Osteoblast (primary cell): Measurements from ENCODE around the gene ANKRD28. TPM values are rescaled to one million over a fixed set of nuclear protein-coding genes. Genes with fewer than 3 reads are reported as not detected.

Source experiments
- DNase-seq: peaks from one replicate; pipeline ENCODE4 v3.0.0; 2011; ENCODE audit warnings: low spot score, mixed read lengths; ENCODE audit not compliant: insufficient read length; ENCODE audit errors: missing footprints
- H2AFZ ChIP-seq: 2 replicates; pipeline ENCODE4 v1.6.0; 2011; ENCODE audit warnings: mild to moderate bottlenecking, low read length
- H3K27ac ChIP-seq: 2 replicates; pipeline ENCODE4 v1.5.1; 2011; ENCODE audit warnings: mild to moderate bottlenecking, low read depth, low read length, moderate library complexity
- H3K27me3 ChIP-seq: 2 replicates; pipeline ENCODE4 v1.6.0; 2012; ENCODE audit warnings: mild to moderate bottlenecking, control low read depth, inconsistent platforms, low read length, moderate library complexity; ENCODE audit not compliant: insufficient read depth
- H3K36me3 ChIP-seq: 2 replicates; pipeline ENCODE4 v1.5.1; 2011; ENCODE audit warnings: mild to moderate bottlenecking, low read length, control low read depth, moderate library complexity; ENCODE audit not compliant: insufficient read depth
- H3K4me1 ChIP-seq: 2 replicates; pipeline ENCODE4 v1.5.1; 2011; ENCODE audit warnings: mild to moderate bottlenecking, low read length, control low read depth, moderate library complexity; ENCODE audit not compliant: insufficient read depth
- H3K4me2 ChIP-seq: 2 replicates; pipeline ENCODE4 v1.6.0; 2011; ENCODE audit warnings: mild to moderate bottlenecking, low read length; ENCODE audit not compliant: insufficient read depth
- H3K4me3 ChIP-seq: fragments of 200-600 bp; sonication (generic); 3 replicates; pipeline ENCODE4 v1.5.1; 2012; ENCODE audit warnings: mild to moderate bottlenecking, low read length, inconsistent platforms; ENCODE audit not compliant: insufficient read depth
- H3K79me2 ChIP-seq: 2 replicates; pipeline ENCODE4 v1.6.0; 2012; ENCODE audit warnings: mild to moderate bottlenecking, low read length, control low read depth, inconsistent platforms; ENCODE audit not compliant: insufficient read depth
- H3K9me3 ChIP-seq: 2 replicates; pipeline ENCODE4 v1.5.1; 2011; ENCODE audit warnings: low read depth, low read length, control low read depth
- H4K20me1 ChIP-seq: 2 replicates; pipeline ENCODE4 v1.6.0; 2012; ENCODE audit warnings: mild to moderate bottlenecking, low read length, control low read depth; ENCODE audit not compliant: insufficient read depth
- total RNA-seq: library from RNA; depleted of rRNA; stranded (reverse); fragments of >200 nt; gene quantifications from 2 replicates; pipeline ENCODE4 v1.2.3, GENCODE V29; 2012
- TF ChIP-seq, protein P1 (sequence below): IDR thresholded peaks from 2 replicates; pipeline ENCODE4 v1.5.1; 2011; ENCODE audit warnings: mild to moderate bottlenecking, low read depth, low read length, moderate library complexity; ENCODE audit errors: extremely low read depth

The ANKRD28 gene
- total RNA-seq, 1 donor: 223 TPM

DNA sequence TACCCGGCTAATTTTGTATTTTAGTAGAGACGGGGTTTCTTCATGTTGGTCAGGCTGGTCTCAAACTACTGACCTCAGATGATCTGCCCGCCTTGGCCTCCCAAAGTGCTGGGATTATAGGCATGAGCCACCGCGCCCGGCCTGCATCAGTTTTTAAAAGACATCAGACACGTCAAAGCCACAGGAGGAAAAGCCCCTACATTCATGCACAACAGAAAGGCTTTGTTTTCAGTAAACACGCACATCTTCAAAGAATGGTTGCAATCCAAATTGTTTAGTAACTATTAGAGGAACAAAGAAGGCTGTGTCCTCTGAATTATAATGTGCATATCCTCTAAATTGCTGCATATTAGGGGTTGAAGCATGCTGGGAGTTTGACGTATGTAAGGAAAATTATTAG lies 142.9 kb downstream of the ANKRD28 start:
- no peak overlapping the region for H2AFZ ChIP-seq
- no peaks in the 10 kb centered on the region for H3K79me2 ChIP-seq
- DNase-seq: peak; percentile 8
- H3K36me3 ChIP-seq: no peaks in the 10 kb centered on the region
- H3K4me2 ChIP-seq: no peak overlapping the region
- H3K9me3 ChIP-seq: peaks cover 10% of the 10 kb centered on the region
- H3K27me3 ChIP-seq: no peaks in the 10 kb centered on the region
- H3K4me1 ChIP-seq: no peaks in the 10 kb centered on the region
- H3K27ac ChIP-seq: no peak overlapping the region
- TF ChIP-seq, protein P1, sequence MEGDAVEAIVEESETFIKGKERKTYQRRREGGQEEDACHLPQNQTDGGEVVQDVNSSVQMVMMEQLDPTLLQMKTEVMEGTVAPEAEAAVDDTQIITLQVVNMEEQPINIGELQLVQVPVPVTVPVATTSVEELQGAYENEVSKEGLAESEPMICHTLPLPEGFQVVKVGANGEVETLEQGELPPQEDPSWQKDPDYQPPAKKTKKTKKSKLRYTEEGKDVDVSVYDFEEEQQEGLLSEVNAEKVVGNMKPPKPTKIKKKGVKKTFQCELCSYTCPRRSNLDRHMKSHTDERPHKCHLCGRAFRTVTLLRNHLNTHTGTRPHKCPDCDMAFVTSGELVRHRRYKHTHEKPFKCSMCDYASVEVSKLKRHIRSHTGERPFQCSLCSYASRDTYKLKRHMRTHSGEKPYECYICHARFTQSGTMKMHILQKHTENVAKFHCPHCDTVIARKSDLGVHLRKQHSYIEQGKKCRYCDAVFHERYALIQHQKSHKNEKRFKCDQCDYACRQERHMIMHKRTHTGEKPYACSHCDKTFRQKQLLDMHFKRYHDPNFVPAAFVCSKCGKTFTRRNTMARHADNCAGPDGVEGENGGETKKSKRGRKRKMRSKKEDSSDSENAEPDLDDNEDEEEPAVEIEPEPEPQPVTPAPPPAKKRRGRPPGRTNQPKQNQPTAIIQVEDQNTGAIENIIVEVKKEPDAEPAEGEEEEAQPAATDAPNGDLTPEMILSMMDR: no peak
- H3K4me3 ChIP-seq: no peak overlapping the region
- no peaks in the 10 kb centered on the region for H4K20me1 ChIP-seq

DNA sequence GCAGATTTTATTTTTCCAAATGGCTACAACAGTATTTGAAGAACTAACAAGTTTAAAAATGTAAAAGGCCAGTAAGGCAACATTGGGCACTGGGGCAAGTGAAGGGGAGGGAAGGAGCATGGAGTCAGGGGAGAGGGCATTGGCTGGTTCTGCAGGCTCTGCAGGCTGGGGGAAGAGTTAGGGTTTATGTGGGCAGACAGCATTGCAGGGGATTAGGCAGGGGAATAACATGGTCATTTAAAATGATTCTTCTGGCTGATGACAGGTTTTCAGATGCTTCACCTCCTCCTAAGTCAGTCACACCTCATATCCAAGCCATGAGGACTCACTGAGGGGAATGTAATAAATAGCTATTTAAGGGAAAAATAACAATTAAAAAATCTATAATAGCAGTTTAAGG lies 143.7 kb downstream of the ANKRD28 start:
- H3K79me2 ChIP-seq: no peaks in the 10 kb centered on the region
- peaks cover 10% of the 10 kb centered on the region for H3K9me3 ChIP-seq
- no peaks in the 10 kb centered on the region for H3K27me3 ChIP-seq
- no peak overlapping the region for H3K27ac ChIP-seq
- H3K4me1 ChIP-seq: no peaks in the 10 kb centered on the region
- no peak overlapping the region for H2AFZ ChIP-seq
- no peaks in the 10 kb centered on the region for H3K36me3 ChIP-seq
- H3K4me2 ChIP-seq: no peak overlapping the region
- H4K20me1 ChIP-seq: no peaks in the 10 kb centered on the region
- no peak overlapping the region for H3K4me3 ChIP-seq
- TF ChIP-seq, protein P1: no peak
- DNase-seq: peak; percentile 25

DNA sequence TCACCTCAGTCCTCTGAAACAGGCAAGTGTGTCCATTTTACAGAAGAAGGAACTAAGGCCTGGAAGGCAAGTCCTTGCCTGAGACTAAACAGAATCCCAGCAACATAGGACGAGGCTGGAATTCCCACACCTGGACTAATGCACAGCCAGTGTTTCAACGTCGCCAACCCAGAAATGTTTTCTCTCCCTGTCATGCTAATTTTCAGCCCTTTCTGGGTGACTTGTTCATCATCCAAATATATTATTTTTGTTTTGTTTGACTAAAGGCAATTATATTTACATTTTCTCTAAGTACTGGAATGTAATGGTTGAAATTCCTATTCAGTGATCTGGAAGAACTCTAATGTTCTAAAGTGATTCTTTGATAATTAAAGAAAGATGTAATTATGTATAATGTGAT lies 144.5 kb downstream of the ANKRD28 start:
- TF ChIP-seq, protein P1: no peak
- H4K20me1 ChIP-seq: no peaks in the 10 kb centered on the region
- no peaks in the 10 kb centered on the region for H3K79me2 ChIP-seq

DNA sequence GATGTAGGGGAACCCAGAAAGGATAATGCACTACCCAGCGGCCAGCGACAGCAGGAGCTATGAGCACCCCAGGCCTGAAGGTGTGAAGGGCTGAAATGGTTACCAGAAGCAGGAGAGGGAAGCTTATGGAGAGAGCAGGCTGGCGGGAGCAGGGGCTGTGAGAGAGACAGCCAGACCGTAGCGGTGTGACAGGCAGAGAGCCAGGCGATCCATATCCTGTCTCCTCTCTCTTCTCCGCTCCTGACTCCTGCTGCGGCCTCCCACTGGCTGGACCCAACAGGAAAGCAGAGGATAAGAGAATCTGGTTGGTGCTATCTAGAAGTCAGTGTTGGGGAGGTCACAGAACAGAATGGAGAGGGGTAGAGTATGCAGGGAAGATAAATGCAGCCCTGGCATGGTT lies 146.4 kb downstream of the ANKRD28 start:
- no peak overlapping the region for H3K4me3 ChIP-seq
- H3K4me1 ChIP-seq: peaks cover 22% of the 10 kb centered on the region
- H3K36me3 ChIP-seq: no peaks in the 10 kb centered on the region
- H4K20me1 ChIP-seq: no peaks in the 10 kb centered on the region
- H3K4me2 ChIP-seq: no peak overlapping the region
- peaks cover 4% of the 10 kb centered on the region for H3K9me3 ChIP-seq
- TF ChIP-seq, protein P1: no peak
- H3K79me2 ChIP-seq: no peaks in the 10 kb centered on the region
- H2AFZ ChIP-seq: no peak overlapping the region
- no peak overlapping the region for H3K27ac ChIP-seq
- no peaks in the 10 kb centered on the region for H3K27me3 ChIP-seq
- DNase-seq: peak; percentile 36

More for the DNA sequence above, 144.5 kb downstream of the ANKRD28 start:
- Histone ChIP-seq H3K36me3 (no peaks in the 10 kb centered on the region), H2AFZ (no peak overlapping the region), H3K4me2 (no peak overlapping the region), H3K9me3 (peaks cover 10% of the 10 kb centered on the region), H3K27me3 (no peaks in the 10 kb centered on the region), H3K4me3 (no peak overlapping the region), H3K4me1 (peaks cover 3% of the 10 kb centered on the region), H3K27ac (no peak overlapping the region)
- peak; percentile 61 for DNase-seq
